ENCODE results near the gene C1orf167.
"Not testable (repeated sequence)": the region's sequence is repeated elsewhere in the genome, so short reads cannot be mapped to it uniquely, and the experiment has no call there.

The C1orf167 gene

GRCh38 chr1:11800391-11800755 lies 38.4 kb downstream of the C1orf167 start:
- H3K4me1 ChIP-seq = peaks cover 0 to 63% (median 36%) of the 10 kb centered on the region in 4 donors
- intact Hi-C loops (cut with DNase I; ENCODE audit: low total_unique reads) = loop anchor here (10.0 kb wide), 1 partner anchor 146 kb away; the partner anchor contains the start of genes FBXO2 and FBXO44
- TF ChIP-seq, protein P1, sequence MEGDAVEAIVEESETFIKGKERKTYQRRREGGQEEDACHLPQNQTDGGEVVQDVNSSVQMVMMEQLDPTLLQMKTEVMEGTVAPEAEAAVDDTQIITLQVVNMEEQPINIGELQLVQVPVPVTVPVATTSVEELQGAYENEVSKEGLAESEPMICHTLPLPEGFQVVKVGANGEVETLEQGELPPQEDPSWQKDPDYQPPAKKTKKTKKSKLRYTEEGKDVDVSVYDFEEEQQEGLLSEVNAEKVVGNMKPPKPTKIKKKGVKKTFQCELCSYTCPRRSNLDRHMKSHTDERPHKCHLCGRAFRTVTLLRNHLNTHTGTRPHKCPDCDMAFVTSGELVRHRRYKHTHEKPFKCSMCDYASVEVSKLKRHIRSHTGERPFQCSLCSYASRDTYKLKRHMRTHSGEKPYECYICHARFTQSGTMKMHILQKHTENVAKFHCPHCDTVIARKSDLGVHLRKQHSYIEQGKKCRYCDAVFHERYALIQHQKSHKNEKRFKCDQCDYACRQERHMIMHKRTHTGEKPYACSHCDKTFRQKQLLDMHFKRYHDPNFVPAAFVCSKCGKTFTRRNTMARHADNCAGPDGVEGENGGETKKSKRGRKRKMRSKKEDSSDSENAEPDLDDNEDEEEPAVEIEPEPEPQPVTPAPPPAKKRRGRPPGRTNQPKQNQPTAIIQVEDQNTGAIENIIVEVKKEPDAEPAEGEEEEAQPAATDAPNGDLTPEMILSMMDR (IDR thresholded peaks at IDR 0.05) = no peak

GRCh38 chr1:11800756-11801433 lies 38.9 kb downstream of the C1orf167 start:
- peaks cover 18 to 41% (median 29%) of the 10 kb centered on the region in 3 donors for H3K36me3 ChIP-seq
- TF ChIP-seq, protein P1 (IDR thresholded peaks at IDR 0.05) = no peak
- peaks cover 0 to 63% (median 37%) of the 10 kb centered on the region in 4 donors for H3K4me1 ChIP-seq
- no peak for DNase-seq
- H3K27me3 ChIP-seq = no peaks in the 10 kb centered on the region
- H3K9me3 ChIP-seq = no peaks in the 10 kb centered on the region
- intact Hi-C loops (cut with DNase I; ENCODE audit: low total_unique reads) = loop anchor here (10.0 kb wide), 1 partner anchor 146 kb away; the partner anchor contains the start of genes FBXO2 and FBXO44
- H3K27ac ChIP-seq = peak overlapping the region in 1 of 2 donors; percentile 32
- no peak overlapping the region for H3K4me3 ChIP-seq

More at GRCh38 chr1:11800391-11800755, 38.4 kb downstream of the C1orf167 start:
- Histone ChIP-seq H3K9me3 (no peaks in the 10 kb centered on the region), H3K36me3 (peaks cover 23 to 46% (median 34%) of the 10 kb centered on the region in 3 donors), H3K27ac (peak overlapping the region in 1 of 2 donors; percentile 32), H3K27me3 (no peaks in the 10 kb centered on the region), H3K4me3 (no peak overlapping the region)
- no peak for DNase-seq

- intact Hi-C loops (cut with DNase I; ENCODE audit: low total_unique reads) = loop anchor here (10.0 kb wide), 1 partner anchor 148 kb away; the partner anchor contains the start of genes FBXO2 and FBXO44
Measured at GRCh38 chr1:11802616-11802972, 40.6 kb downstream of the C1orf167 start.

GRCh38 chr1:11802973-11803885 lies 41.2 kb downstream of the C1orf167 start:
- TF ChIP-seq, protein P1 (IDR thresholded peaks at IDR 0.05) = no peak
- H3K27me3 ChIP-seq = no peaks in the 10 kb centered on the region
- peak overlapping the region; percentile 97 for H3K27ac ChIP-seq
- H3K9me3 ChIP-seq = no peaks in the 10 kb centered on the region
- H3K4me3 ChIP-seq = peak overlapping the region; percentile 72 to 74
- peaks cover 0 to 57% (median 40%) of the 10 kb centered on the region in 4 donors for H3K4me1 ChIP-seq
- intact Hi-C loops (cut with DNase I; ENCODE audit: low total_unique reads) = loop anchor here (10.0 kb wide), 1 partner anchor 148 kb away; the partner anchor contains the start of genes FBXO2 and FBXO44
- peak; percentile 96 to 98 for DNase-seq
- H3K36me3 ChIP-seq = peaks cover 15 to 34% (median 23%) of the 10 kb centered on the region in 3 donors

More at GRCh38 chr1:11802616-11802972, 40.6 kb downstream of the C1orf167 start:
- TF ChIP-seq, protein P1 (IDR thresholded peaks at IDR 0.05) = no peak
- peaks cover 15 to 34% (median 23%) of the 10 kb centered on the region in 3 donors for H3K36me3 ChIP-seq
- no peaks in the 10 kb centered on the region for H3K27me3 ChIP-seq
- H3K9me3 ChIP-seq = no peaks in the 10 kb centered on the region
- H3K4me3 ChIP-seq = peak overlapping the region; percentile 72 to 74
- peaks cover 0 to 57% (median 39%) of the 10 kb centered on the region in 4 donors for H3K4me1 ChIP-seq
- peak overlapping the region; percentile 97 for H3K27ac ChIP-seq
- DNase-seq = peak; percentile 59 to 74

GRCh38 chr1:11803924-11804665 lies 42.1 kb downstream of the C1orf167 start:
- not testable (repeated sequence) for H3K27me3 ChIP-seq, H3K9me3 ChIP-seq
- DNase-seq = peak in 1 of 2 donors; percentile 61
- Histone ChIP-seq H3K36me3 (peaks cover 15 to 29% (median 20%) of the 10 kb centered on the region in 3 donors), H3K4me1 (peaks cover 0 to 62% (median 43%) of the 10 kb centered on the region in 4 donors), H3K27ac (peak overlapping the region; percentile 97), H3K4me3 (peak overlapping the region; percentile 72 to 74)
- intact Hi-C loops (cut with DNase I; ENCODE audit: low total_unique reads) = loop anchor here (10.0 kb wide), 1 partner anchor 149 kb away; the partner anchor contains the start of genes FBXO2 and FBXO44
